HCT116 (cell line): ENCODE results near the gene B4GALT7. TPM values are rescaled to one million over a fixed set of nuclear protein-coding genes. Genes with fewer than 3 reads are reported as not detected.

ENCODE experiments used
- ATAC-seq: fragments of 200-7000 bp; cut with Tn5 transposase; 2 replicates; pipeline ENCODE4 v1.9.1; 2020; ENCODE audit warnings: mild to moderate bottlenecking, moderate library complexity
- BruUV-seq: library from RNA; stranded (reverse); fragments of 400-500 nt; replicated peaks from 2 replicates; lab custom pipeline; 2021; lab: Mats Ljungman, UMichigan
- CTCF ChIA-PET: fragments of 300-600 bp; sonication (Branson Sonifier 250); formaldehyde crosslinking; loops from one replicate; lab custom pipeline; 2021; ENCODE audit warnings: antibody characterized with exemption; lab: Charles Lee
- POLR2A ChIA-PET: fragments of 300-600, 350-600 bp; sonication (Branson Sonifier 250); formaldehyde crosslinking; loops from one replicate; lab custom pipeline; 2021; ENCODE audit warnings: antibody characterized with exemption; lab: Charles Lee
- RAD21 ChIA-PET, 2 experiments: fragments of 300-600 bp; sonication (Branson Sonifier 250); formaldehyde crosslinking; loops; one replicate each; lab custom pipeline; 2023; ENCODE audit warnings: low total read pairs in 2 of 2; ENCODE audit not compliant: uncharacterized antibody in 2 of 2, unreplicated experiment in 2 of 2, low non-redundant PET in 1 of 2; lab: Charles Lee
- DNase-seq: peaks from one replicate; pipeline ENCODE4 v3.0.0-alpha.2; 2010; ENCODE audit warnings: low read depth, low spot score
- H2AFZ ChIP-seq: fragments of 200-600 bp; shearing (Covaris generic), sonication (generic); 2 replicates; pipeline ENCODE4 v1.6.1; 2017; ENCODE audit warnings: low read depth, mixed run types, mixed read lengths, antibody characterized with exemption, low read length; ENCODE audit not compliant: poor library complexity, severe bottlenecking
- H3K27ac ChIP-seq: 2 replicates; pipeline ENCODE4 v1.5.1; 2012; ENCODE audit warnings: low read depth, low read length
- H3K27me3 ChIP-seq: fragments of 200-600 bp; sonication (generic); 2 replicates; pipeline ENCODE4 v1.6.1; 2016; ENCODE audit warnings: mixed run types, low read length, mixed read lengths; ENCODE audit not compliant: insufficient read depth
- H3K36me3 ChIP-seq, 2 experiments: fragments of 200-500 bp in 1 of 2; fragments of 200-600 bp in 1 of 2; sonication (Bioruptor generic) in 1 of 2; sonication (generic) in 1 of 2; 2 replicates each; pipeline versions ENCODE4 v1.5.1 to v1.6.1; 2014 to 2016; ENCODE audit warnings: low read length in 2 of 2, inconsistent platforms in 1 of 2, mixed read lengths in 1 of 2, mixed run types in 1 of 2; ENCODE audit not compliant: insufficient read depth in 2 of 2, control insufficient read depth in 1 of 2
- H3K4me1 ChIP-seq, 2 experiments: fragments of 200-600 bp in 1 of 2; sonication (generic) in 1 of 2; 2 replicates each; pipeline versions ENCODE4 v1.5.1 to v1.6.1; 2012 to 2017; ENCODE audit warnings: low read length in 2 of 2, inconsistent platforms in 1 of 2, mild to moderate bottlenecking in 1 of 2, mixed read lengths in 1 of 2, mixed run types in 1 of 2, moderate library complexity in 1 of 2; ENCODE audit not compliant: insufficient read depth in 2 of 2, control insufficient read depth in 1 of 2
- H3K4me2 ChIP-seq: fragments of 200-600 bp; sonication (generic); 2 replicates; pipeline ENCODE4 v1.6.1; 2017; ENCODE audit warnings: mixed run types, low read length, mixed read lengths
- H3K4me3 ChIP-seq, 2 experiments: fragments of 200-600 bp in 1 of 2; sonication (generic) in 1 of 2; replicated peaks in 1 of 2; 2 replicates each; pipeline ENCODE4 v1.5.1; 2011 to 2016; ENCODE audit warnings: low read length in 2 of 2, control low read depth in 1 of 2, low read depth in 1 of 2, mild to moderate bottlenecking in 1 of 2, mixed read lengths in 1 of 2, mixed run types in 1 of 2
- H3K79me2 ChIP-seq: fragments of 200-600 bp; sonication (generic); 2 replicates; pipeline ENCODE4 v1.6.1; 2017; ENCODE audit warnings: mild to moderate bottlenecking, mixed run types, low read length, moderate library complexity, mixed read lengths; ENCODE audit not compliant: insufficient read depth
- H3K9ac ChIP-seq: fragments of 200-600 bp; sonication (generic); 2 replicates; pipeline ENCODE4 v1.6.1; 2016; ENCODE audit warnings: low read length, mixed read lengths
- H3K9me2 ChIP-seq: fragments of 200-600 bp; sonication (generic), shearing (Covaris generic); 2 replicates; pipeline ENCODE4 v1.6.1; 2017; ENCODE audit warnings: mixed run types, mild to moderate bottlenecking, moderate library complexity; ENCODE audit not compliant: insufficient read depth
- H3K9me3 ChIP-seq, 2 experiments: fragments of 200-500 bp in 1 of 2; fragments of 200-600 bp in 1 of 2; sonication (Bioruptor generic) in 1 of 2; sonication (generic) in 1 of 2; 2 replicates each; pipeline ENCODE4 v1.6.1; 2014 to 2017; ENCODE audit warnings: low read length in 2 of 2, mixed read lengths in 2 of 2, inconsistent platforms in 1 of 2, low read depth in 1 of 2, mild to moderate bottlenecking in 1 of 2, mixed run types in 1 of 2, moderate library complexity in 1 of 2; ENCODE audit not compliant: control insufficient read depth in 1 of 2, insufficient read depth in 1 of 2
- H4K20me1 ChIP-seq: fragments of 200-600 bp; sonication (generic), shearing (Covaris generic); 2 replicates; pipeline ENCODE4 v1.6.1; 2017; ENCODE audit warnings: mixed run types, mild to moderate bottlenecking, moderate library complexity; ENCODE audit not compliant: insufficient read depth
- ATF3 ChIP-seq: IDR thresholded peaks from 2 replicates; pipeline ENCODE4 v1.6.1; 2012
- CBX3 ChIP-seq: IDR thresholded peaks from 2 replicates; pipeline ENCODE4 v1.6.1; 2012; ENCODE audit warnings: low read depth
- CEBPB ChIP-seq: IDR thresholded peaks from 2 replicates; pipeline ENCODE4 v1.6.1; 2012; ENCODE audit warnings: low read depth
- CTCF ChIP-seq, 3 experiments: fragments of 200-600 bp in 1 of 3; sonication (generic) in 1 of 3; IDR thresholded peaks in 2 of 3; conservative IDR thresholded peaks in 1 of 3; 2 replicates each; pipeline ENCODE4 v1.5.1; 2012 to 2017; ENCODE audit warnings: low read depth in 2 of 3, low read length in 2 of 3, antibody characterized with exemption in 1 of 3, borderline replicate concordance in 1 of 3, control low read depth in 1 of 3, mild to moderate bottlenecking in 1 of 3, mixed read lengths in 1 of 3, mixed run types in 1 of 3, moderate library complexity in 1 of 3; ENCODE audit not compliant: insufficient read depth in 1 of 3
- EGR1 ChIP-seq: IDR thresholded peaks from 2 replicates; pipeline ENCODE4 v1.6.1; 2012; ENCODE audit warnings: low read depth
- ELF1 ChIP-seq: IDR thresholded peaks from 2 replicates; pipeline ENCODE4 v1.6.1; 2012; ENCODE audit warnings: low read depth, borderline replicate concordance
- EZH2 ChIP-seq: fragments of 200-600 bp; sonication (generic); IDR thresholded peaks from 2 replicates; pipeline ENCODE4 v1.6.1; 2017; ENCODE audit warnings: antibody characterized with exemption, mixed run types
- EZH2phosphoT487 ChIP-seq: fragments of 200-600 bp; IDR thresholded peaks from 2 replicates; pipeline ENCODE4 v1.6.1; 2018; ENCODE audit warnings: antibody characterized with exemption, borderline replicate concordance
- FOSL1 ChIP-seq: IDR thresholded peaks from 2 replicates; pipeline ENCODE4 v1.6.1; 2012; ENCODE audit warnings: low read depth
- JUND ChIP-seq: IDR thresholded peaks from 2 replicates; pipeline ENCODE4 v1.6.1; 2012
- POLR2A ChIP-seq: IDR thresholded peaks from 2 replicates; pipeline ENCODE4 v1.7.0; 2011; ENCODE audit warnings: borderline replicate concordance; ENCODE audit not compliant: insufficient read depth, insufficient read length; ENCODE audit errors: extremely low read depth
- POLR2AphosphoS5 ChIP-seq: IDR thresholded peaks from 2 replicates; pipeline ENCODE4 v1.6.1; 2011; ENCODE audit warnings: mild to moderate bottlenecking, low read depth, low read length, moderate library complexity
- RAD21 ChIP-seq: IDR thresholded peaks from 2 replicates; pipeline ENCODE4 v1.6.1; 2012; ENCODE audit warnings: low read depth, mild to moderate bottlenecking
- REST ChIP-seq: IDR thresholded peaks from 2 replicates; pipeline ENCODE4 v1.6.1; 2012; ENCODE audit warnings: low read depth
- SIN3A ChIP-seq: IDR thresholded peaks from 2 replicates; pipeline ENCODE4 v1.6.1; 2012; ENCODE audit warnings: low read depth
- SP1 ChIP-seq: IDR thresholded peaks from 2 replicates; pipeline ENCODE4 v1.6.1; 2012; ENCODE audit warnings: low read depth
- SRF ChIP-seq: IDR thresholded peaks from 2 replicates; pipeline ENCODE4 v1.6.1; 2012; ENCODE audit warnings: low read depth
- TCF7L2 ChIP-seq: IDR thresholded peaks from 2 replicates; pipeline ENCODE4 v1.7.0; 2011; ENCODE audit warnings: borderline replicate concordance, inconsistent platforms; ENCODE audit not compliant: insufficient read depth, insufficient read length; ENCODE audit errors: extremely low read depth
- ZBTB33 ChIP-seq: IDR thresholded peaks from 2 replicates; pipeline ENCODE4 v1.6.1; 2011; ENCODE audit warnings: mild to moderate bottlenecking, low read length, moderate library complexity; ENCODE audit not compliant: insufficient replicate concordance; ENCODE audit errors: extremely low read depth
- ZNF274 ChIP-seq: fragments of 200-500 bp; sonication (Bioruptor generic); IDR thresholded peaks from 2 replicates; pipeline ENCODE4 v1.6.1; 2014; ENCODE audit warnings: mild to moderate bottlenecking, low read depth, low read length, inconsistent platforms
- intact Hi-C: fragments of 100-400 bp; cut with micrococcal nuclease; formaldehyde crosslinking; loops from 2 replicates; pipeline ENCODE4 v1.10.0; 2022
- total RNA-seq: library from RNA; stranded (reverse); gene quantifications from one replicate; pipeline ENCODE4 v1.2.1, GENCODE V29; 2021; ENCODE audit not compliant: unreplicated experiment

Gene B4GALT7
- total RNA-seq, 1 experiment from 2014 or later: 25.2 TPM

- no TSS peak for BruUV-seq
- RAD21 ChIA-PET: no interaction called here
- H3K9ac ChIP-seq: no peak overlapping the region
- peaks cover 24% of the 10 kb centered on the region for H3K79me2 ChIP-seq
- CTCF ChIA-PET: no interaction called here
- H3K4me3 ChIP-seq: peak overlapping the region; percentile 12 to 96
- no peak for DNase-seq
- TF ChIP-seq ZBTB33 (no peak), EZH2phosphoT487 (no peak), EZH2 (no peak), ZNF274 (no peak), SRF (no peak), ELF1 (no peak), POLR2AphosphoS5 (no peak), REST (no peak), CEBPB (no peak), POLR2A (no peak), CBX3 (no peak), EGR1 (no peak), RAD21 (no peak), SIN3A (no peak), SP1 (no peak), TCF7L2 (no peak), FOSL1 (no peak), CTCF (IDR thresholded peaks at IDR 0.05 in 2 of 3, conservative IDR thresholded peaks at IDR 0.05 in 1 of 3; ENCODE audit: borderline replicate concordance in 1 of 3, insufficient read depth in 1 of 3, low read depth in 2 of 3, low read length in 2 of 3) (no peak), JUND (no peak), ATF3 (no peak)
- intact Hi-C loops: no loop called here
- H3K4me1 ChIP-seq: peaks cover 0 to 14% of the 10 kb centered on the region in 2 experiments; a peak in 2 of 4 replicates
- no peaks in the 10 kb centered on the region for H3K9me2 ChIP-seq
- H3K9me3 ChIP-seq: no peaks in the 10 kb centered on the region
- H3K27me3 ChIP-seq: 0 out of 2 replicates have a peak, but pooled peaks cover 6% of the 10 kb centered on the region
- H4K20me1 ChIP-seq: no peaks in the 10 kb centered on the region
- H3K36me3 ChIP-seq: peaks cover 25 to 26% of the 10 kb centered on the region in 2 experiments; a peak in 3 of 4 replicates
- no peak overlapping the region for H3K27ac ChIP-seq
- H2AFZ ChIP-seq: peak overlapping the region; percentile 96
- peak overlapping the region; percentile 79 for H3K4me2 ChIP-seq
- ATAC-seq: no peak
- POLR2A ChIA-PET: interaction anchor here (2.1 kb wide), 1 partner anchor 12 kb away, joined by 6 read pairs; no protein-coding TSS in a partner anchor
Measured at GRCh38 chr5:177591690-177592009, 8.3 kb upstream of the B4GALT7 start.
